HG03108 (cell line): ENCODE measurements around the gene CHN1.

Source experiments
- ATAC-seq: cut with Tn5 transposase; IDR thresholded peaks from one replicate; pipeline ENCODE4 v1.9.1; 2021; ENCODE audit warnings: moderate library complexity; ENCODE audit not compliant: unreplicated experiment

The CHN1 gene

GRCh38 chr2:174789001-174789400, 216.2 kb downstream of the CHN1 start:
- no peak for ATAC-seq

GRCh38 chr2:174788291-174788929, 216.8 kb downstream of the CHN1 start:
- ATAC-seq: no peak

- ATAC-seq: no peak
Observed at GRCh38 chr2:174787487-174788205, 217.5 kb downstream of the CHN1 start.

- no peak for ATAC-seq
Observed at GRCh38 chr2:174786066-174786725, 219.0 kb downstream of the CHN1 start.

- ATAC-seq: no peak
Observed at GRCh38 chr2:174785481-174785880, 219.7 kb downstream of the CHN1 start.

GRCh38 chr2:174784909-174785308, 220.3 kb downstream of the CHN1 start:
- ATAC-seq: no peak

- no peak for ATAC-seq
Observed at GRCh38 chr2:174784316-174784715, 220.9 kb downstream of the CHN1 start.

GRCh38 chr2:174781996-174782395, 223.2 kb downstream of the CHN1 start:
- ATAC-seq: no peak

GRCh38 chr2:174781298-174781697, 223.9 kb downstream of the CHN1 start:
- no peak for ATAC-seq

- no peak for ATAC-seq
Observed at GRCh38 chr2:174780856-174781255, 224.3 kb downstream of the CHN1 start.

- no peak for ATAC-seq
Observed at GRCh38 chr2:174780191-174780840, 224.9 kb downstream of the CHN1 start.

- no peak for ATAC-seq
Observed at GRCh38 chr2:174779361-174779928, 225.7 kb downstream of the CHN1 start.

GRCh38 chr2:174778085-174778981, 226.8 kb downstream of the CHN1 start:
- peak; percentile 73 for ATAC-seq

GRCh38 chr2:174777347-174778084, 227.7 kb downstream of the CHN1 start:
- ATAC-seq: no peak

GRCh38 chr2:174776675-174777074, 228.5 kb downstream of the CHN1 start:
- ATAC-seq: no peak

- no peak for ATAC-seq
Observed at GRCh38 chr2:174776223-174776622, 229.0 kb downstream of the CHN1 start.

GRCh38 chr2:174775571-174775980, 229.6 kb downstream of the CHN1 start:
- no peak for ATAC-seq

GRCh38 chr2:174774886-174775285, 230.3 kb downstream of the CHN1 start:
- no peak for ATAC-seq

GRCh38 chr2:174773215-174773614, 232.0 kb downstream of the CHN1 start:
- ATAC-seq: no peak

GRCh38 chr2:174772472-174772801, 232.7 kb downstream of the CHN1 start:
- no peak for ATAC-seq
